ENCODE results near the gene FRG2. TPM values are rescaled to one million over a fixed set of nuclear protein-coding genes. Genes with fewer than 3 reads are reported as not detected.
"Not testable (repeated sequence)": the region's sequence is repeated elsewhere in the genome, so short reads cannot be mapped to it uniquely, and the experiment has no call there.

FRG2 gene
- total RNA-seq, 4 donors from 2014 or later: not detected

DNA sequence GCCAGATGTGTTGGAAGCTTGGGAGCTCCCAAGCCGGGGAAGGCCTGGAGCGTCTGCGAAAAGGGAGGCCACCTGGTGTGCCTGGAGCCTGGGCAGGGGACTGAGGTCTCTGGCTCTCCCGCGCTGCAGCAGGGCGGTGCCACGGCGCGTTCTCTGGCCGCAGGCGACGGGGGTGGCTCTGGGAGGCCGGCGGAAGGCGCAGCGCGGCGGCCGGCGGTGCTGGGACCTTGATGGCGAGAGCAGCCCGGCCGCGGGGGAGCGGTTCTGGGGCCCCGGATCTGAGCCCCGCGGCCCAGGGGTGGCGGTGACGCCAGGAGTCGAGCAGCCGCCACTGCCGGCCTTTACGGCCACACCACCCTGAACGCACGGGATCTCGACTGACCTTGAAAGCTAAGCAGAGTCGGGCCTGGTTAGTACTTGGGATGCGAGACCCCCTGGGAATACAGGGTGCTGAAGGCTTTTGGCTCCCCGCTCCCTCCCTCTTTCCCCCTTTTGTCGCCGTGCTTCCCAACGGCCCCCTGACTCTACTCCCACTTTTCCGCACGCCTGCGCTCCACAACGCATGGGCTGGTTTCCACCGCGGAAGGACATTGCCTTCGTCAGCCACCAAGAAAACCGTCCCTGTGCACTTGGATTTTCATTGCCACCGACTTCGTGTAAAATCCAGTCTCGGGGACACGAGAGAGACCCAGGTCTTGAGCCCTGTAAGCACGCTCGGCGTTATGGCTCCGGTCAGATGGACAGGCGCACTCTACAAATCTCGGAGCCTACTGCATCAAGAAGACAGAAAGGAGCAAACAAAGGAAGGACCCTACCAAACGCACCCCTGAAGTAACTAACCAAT, 9.5 kb downstream of the FRG2 start:
- DNase-seq: no peak
- H3K4me3 ChIP-seq: no peak overlapping the region
- H3K36me3 ChIP-seq: no peaks in the 10 kb centered on the region
- no peak overlapping the region for H3K27ac ChIP-seq
- TF ChIP-seq, protein P1, sequence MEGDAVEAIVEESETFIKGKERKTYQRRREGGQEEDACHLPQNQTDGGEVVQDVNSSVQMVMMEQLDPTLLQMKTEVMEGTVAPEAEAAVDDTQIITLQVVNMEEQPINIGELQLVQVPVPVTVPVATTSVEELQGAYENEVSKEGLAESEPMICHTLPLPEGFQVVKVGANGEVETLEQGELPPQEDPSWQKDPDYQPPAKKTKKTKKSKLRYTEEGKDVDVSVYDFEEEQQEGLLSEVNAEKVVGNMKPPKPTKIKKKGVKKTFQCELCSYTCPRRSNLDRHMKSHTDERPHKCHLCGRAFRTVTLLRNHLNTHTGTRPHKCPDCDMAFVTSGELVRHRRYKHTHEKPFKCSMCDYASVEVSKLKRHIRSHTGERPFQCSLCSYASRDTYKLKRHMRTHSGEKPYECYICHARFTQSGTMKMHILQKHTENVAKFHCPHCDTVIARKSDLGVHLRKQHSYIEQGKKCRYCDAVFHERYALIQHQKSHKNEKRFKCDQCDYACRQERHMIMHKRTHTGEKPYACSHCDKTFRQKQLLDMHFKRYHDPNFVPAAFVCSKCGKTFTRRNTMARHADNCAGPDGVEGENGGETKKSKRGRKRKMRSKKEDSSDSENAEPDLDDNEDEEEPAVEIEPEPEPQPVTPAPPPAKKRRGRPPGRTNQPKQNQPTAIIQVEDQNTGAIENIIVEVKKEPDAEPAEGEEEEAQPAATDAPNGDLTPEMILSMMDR (IDR thresholded peaks at IDR 0.05): no peak
- no peak for TF ChIP-seq POLR2A (IDR thresholded peaks at IDR 0.05)
- 13 to 23% methylated on average over 7 to 15 of the region's 62 CpGs for WGBS, 2 donors
- H3K9me3 ChIP-seq: no peaks in the 10 kb centered on the region
- intact Hi-C loops (cut with DNase I): no loop called here
- H3K27me3 ChIP-seq: peaks cover 5 to 97% (median 27%) of the 10 kb centered on the region in 4 donors
- peaks cover 12 to 66% (median 16%) of the 10 kb centered on the region in 3 donors for H3K4me1 ChIP-seq

DNA sequence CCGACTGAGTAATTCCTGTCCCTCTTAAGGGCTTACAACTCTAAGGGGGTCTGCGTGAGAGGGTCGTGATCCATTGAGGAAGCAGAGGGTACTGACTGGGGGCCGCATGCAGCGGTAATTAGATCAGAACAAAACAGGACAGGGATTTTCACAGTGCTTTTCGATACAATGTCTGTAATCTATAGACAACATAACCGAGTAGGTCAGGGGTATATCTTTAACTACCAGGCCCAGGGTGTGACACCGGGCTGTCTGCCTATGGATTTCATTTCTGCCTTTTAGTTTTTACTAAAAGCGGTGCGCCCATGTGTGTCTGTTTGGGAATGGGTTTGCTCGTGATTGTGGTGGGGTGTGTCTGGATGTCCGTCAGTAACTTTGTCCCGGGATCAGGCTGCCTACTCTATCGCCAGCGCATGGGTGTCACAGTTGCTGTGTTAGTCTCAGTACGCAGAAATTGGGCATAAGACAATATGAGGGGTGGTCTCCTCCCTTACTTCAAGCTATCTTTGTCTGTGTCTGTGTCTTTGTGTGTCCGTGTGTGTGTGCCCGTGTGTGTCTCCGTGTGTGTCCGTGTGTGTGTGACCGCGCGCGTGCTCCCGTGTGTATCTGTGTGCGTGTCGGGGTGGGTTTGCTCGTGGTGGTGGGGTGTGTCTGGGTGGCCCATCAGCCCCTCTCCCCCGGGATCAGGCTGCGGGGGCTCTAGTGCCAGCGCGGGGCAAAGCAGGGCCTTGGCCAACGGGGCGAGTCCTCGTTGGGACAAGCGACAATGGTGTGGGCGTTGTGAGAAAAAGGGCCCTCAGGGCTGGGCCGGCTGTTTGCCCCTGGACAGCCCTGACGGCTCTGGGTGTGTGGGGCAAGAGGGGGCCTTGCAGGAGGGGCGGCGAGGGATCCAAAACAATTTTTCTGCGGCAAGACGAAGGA, 10.4 kb downstream of the FRG2 start:
- Histone ChIP-seq H3K4me3 (no peak overlapping the region), H3K27ac (no peak overlapping the region), H3K36me3 (no peaks in the 10 kb centered on the region), H3K27me3 (peaks cover 5 to 100% (median 26%) of the 10 kb centered on the region in 4 donors), H3K4me1 (peaks cover 12 to 63% (median 16%) of the 10 kb centered on the region in 3 donors), H3K9me3 (no peaks in the 10 kb centered on the region)
- TF ChIP-seq POLR2A (IDR thresholded peaks at IDR 0.05): no peak
- TF ChIP-seq, protein P1 (IDR thresholded peaks at IDR 0.05): no peak
- intact Hi-C loops (cut with DNase I): no loop called here
- DNase-seq: no peak
- 19 to 37% methylated on average over 19 to 25 of the region's 43 CpGs for WGBS, 2 donors

DNA sequence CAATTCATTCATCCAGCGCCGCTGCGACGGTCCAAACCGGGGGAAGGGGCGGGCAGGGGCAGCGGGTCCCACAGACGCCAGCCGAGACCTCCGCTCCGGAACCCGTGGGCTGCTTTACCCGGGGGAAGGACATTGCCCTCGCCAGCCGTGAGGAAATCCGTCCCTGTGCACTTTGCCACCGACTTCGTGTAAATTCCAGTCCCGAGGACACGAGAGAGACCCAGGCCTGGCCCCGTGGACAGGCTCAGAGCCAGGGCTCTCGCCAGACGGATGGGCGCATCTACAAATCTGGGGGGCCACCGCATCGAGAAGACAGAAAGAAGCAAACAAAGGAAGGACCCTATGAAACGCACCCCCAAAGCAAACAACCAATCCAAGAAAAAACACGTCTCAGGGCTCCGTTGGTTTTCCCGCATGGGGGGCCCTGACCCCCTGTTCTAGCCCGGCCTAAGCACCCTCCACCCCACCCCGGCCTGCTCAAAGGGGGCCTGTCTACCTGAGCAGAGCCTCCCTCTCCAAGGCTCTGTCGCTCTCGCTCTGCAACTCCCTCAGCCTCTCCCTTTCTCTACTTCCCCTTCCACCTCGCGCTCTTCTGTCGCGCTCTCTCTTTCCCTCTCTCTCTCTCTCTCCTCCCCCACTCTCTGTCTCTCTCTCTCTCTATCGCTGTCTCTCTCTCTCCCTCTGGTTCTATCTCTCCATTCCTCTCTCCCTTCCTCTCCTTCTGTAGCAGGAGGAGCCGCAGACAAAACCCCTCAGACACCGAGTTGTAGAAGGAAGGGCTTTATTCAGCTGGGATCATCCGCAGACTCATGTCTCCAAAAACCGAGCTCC, 11.3 kb downstream of the FRG2 start:
- TF ChIP-seq, protein P1 (IDR thresholded peaks at IDR 0.05): no peak
- no peak for TF ChIP-seq POLR2A (IDR thresholded peaks at IDR 0.05)
- Histone ChIP-seq H3K4me1 (peaks cover 5 to 55% (median 9%) of the 10 kb centered on the region in 3 donors), H3K27me3 (peaks cover 5 to 93% (median 26%) of the 10 kb centered on the region in 4 donors), H3K9me3 (no peaks in the 10 kb centered on the region), H3K4me3 (peak overlapping the region in 2 of 4 donors; percentile 36 to 51), H3K36me3 (no peaks in the 10 kb centered on the region), H3K27ac (no peak overlapping the region)
- WGBS, 2 donors: 22 to 24% methylated on average over 20 to 22 of the region's 43 CpGs
- intact Hi-C loops (cut with DNase I): no loop called here
- DNase-seq: no peak

DNA sequence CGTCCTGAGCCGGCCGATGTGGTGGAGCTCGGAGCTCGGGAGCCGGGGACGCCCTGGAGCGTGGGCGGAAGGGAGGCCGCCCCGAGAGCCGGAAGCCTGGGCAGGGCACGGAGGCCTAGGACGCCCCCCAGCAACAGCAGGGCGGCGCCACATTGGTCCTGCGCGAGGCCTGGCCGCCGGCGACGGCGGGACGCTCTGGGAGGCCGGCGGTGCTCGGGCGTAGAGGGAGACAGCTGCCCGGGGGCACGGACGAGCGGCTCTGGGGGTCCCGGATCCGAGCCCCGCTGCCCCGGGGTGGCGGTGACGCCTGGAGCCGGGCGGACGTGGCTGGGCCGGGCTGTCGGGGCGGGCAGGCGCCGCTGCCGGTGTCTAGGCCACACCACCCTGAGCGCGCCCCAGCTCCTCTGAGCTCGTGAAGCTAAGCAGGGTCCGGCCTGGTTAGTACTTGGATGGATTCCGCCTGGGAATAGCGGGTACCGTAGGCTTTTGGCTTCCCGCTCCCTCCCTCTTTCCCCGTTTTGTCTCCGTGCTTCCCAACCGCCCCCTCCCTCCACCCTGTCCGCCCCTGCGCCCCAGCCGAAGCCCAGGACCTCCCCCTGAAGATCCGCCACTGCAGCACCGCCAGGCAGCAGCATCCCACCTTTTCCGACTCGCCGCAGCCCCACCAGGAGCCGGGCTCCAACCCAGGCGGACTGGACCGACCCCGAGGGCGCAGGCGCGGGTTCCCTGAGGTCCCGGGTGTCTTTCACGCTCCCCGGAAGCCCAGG, 12.1 kb downstream of the FRG2 start:
- Histone ChIP-seq H3K4me3 (peak overlapping the region in 2 of 4 donors; percentile 36 to 51), H3K36me3 (no peaks in the 10 kb centered on the region), H3K4me1 (peaks cover 4 to 47% (median 5%) of the 10 kb centered on the region in 3 donors), H3K9me3 (no peaks in the 10 kb centered on the region), H3K27ac (no peak overlapping the region), H3K27me3 (peaks cover 5 to 91% (median 25%) of the 10 kb centered on the region in 4 donors)
- no peak for TF ChIP-seq POLR2A (IDR thresholded peaks at IDR 0.05)
- TF ChIP-seq, protein P1 (IDR thresholded peaks at IDR 0.05): no peak
- 8 to 11% methylated on average over 15 to 17 of the region's 76 CpGs for WGBS, 2 donors
- DNase-seq: no peak
- intact Hi-C loops (cut with DNase I): no loop called here

DNA sequence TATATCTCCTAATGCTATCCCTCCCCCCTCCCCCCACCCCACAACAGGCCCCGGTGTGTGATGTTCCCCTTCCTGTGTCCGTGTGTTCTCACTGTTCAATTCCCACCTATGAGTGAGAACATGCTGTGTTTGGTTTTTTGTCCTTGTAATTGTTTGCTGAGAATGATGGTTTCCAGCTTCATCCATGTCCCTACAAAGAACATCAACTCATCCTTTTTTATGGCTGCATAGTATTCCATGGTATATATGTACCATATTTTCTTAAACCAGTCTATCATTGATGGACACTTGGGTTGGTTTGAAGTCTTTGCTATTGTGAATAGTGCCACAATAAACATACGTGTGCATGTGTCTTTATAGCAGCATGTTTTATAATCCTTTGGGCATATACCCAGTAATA, 37.1 kb downstream of the FRG2 start:
- DNase-seq; H3K9me3 ChIP-seq; H3K4me1 ChIP-seq; intact Hi-C loops (cut with DNase I); H3K27me3 ChIP-seq; H3K36me3 ChIP-seq; H3K27ac ChIP-seq; H3K4me3 ChIP-seq: not testable (repeated sequence)
- 50 to 75% methylated on average over 1 of the region's 3 CpGs for WGBS, 2 donors
